ENCODE measurements around the gene CEND1.

The CEND1 gene

DNA sequence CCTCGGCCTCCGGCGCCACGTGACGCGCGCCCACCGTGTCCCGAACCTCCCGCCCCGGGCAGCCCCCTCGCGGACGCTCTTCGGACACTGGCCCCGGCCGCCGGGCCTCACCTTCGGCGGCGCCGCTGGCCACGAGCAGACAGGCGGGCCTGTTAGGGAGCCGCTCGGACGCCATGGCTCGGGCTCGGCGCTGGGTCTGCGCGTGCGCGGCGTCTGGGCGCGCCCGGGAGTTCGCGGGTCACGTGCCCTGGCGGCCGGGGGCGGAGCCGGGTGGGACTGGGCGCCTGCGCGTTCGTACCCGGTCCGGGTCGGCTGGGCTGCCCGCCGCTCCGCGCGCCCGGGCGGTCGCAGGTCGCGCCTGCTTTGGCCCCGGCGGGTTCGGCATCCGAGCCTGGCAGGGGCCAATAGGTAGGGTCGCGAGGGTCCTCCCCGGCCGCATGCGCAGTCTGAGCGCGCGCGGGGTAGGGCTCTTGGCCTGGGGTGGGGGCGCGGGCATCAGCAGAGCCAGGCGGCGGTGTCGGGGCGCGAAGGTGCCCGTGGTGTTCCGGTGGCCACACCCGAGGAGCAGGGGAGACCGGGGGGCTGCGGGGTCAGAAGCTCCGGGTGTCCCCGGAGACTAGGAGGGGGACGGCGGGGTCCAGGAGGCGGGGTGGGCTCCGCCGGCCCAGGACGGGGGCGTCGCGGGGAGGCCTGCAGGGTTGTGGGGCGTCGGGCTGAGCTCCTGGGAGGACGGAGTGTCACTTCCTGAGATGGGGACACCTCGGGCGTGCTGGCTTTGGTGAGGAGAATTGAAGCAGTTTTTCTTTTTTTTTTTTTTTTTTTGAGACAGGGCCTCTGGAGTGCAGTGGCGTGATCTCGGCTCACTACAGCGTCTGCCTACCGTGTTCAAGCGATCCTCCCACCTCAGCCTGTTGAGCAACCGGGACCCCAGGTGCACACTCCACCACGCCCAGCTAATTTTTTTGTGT lies 12.3 kb downstream of the CEND1 start, which contains the start of gene GATD1:
Gene GATD1 (minus strand): TSS at position 200 of the 968 bp plus-strand sequence. CDS start 25 bp downstream, at position 175.
- DNase-seq (ENCODE audit: low read depth), result peak; percentile 84

DNA sequence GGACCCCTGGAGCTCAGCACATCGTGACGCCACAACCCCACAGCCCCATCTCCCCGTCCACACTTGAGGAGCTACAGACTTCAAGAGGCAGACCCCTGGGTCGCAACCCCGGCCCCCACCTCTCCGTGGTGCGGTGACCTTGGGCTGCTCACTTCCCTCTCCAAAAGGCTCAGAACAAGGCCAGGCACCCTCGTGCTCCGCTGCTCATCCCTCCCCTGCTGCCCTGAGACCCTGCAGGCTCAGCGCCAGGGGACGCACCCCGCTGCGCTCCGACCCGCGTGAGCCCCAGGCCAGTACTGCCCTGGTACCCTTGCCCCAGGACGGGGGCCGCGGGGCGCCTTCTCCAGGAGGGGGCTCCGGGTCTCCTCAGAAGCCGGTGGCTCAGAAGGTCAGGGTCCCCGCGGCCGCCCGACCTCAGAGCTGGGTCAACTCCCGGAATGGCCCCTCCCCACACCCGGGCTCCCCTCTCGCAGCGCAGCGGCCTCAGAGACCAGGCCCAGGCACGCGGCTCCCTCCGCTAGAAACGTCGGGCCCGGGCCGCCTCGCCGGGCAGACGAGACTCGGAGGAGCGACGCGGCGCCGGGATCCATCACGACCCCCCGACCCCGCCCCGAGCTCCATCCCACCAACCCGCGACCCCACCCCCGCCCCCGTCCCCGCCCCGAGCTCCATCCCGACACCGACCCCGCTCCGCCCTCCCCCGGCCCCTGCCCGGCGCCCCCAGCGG lies 13.2 kb downstream of the CEND1 start:
- no peak for DNase-seq (ENCODE audit: low read depth)

DNA sequence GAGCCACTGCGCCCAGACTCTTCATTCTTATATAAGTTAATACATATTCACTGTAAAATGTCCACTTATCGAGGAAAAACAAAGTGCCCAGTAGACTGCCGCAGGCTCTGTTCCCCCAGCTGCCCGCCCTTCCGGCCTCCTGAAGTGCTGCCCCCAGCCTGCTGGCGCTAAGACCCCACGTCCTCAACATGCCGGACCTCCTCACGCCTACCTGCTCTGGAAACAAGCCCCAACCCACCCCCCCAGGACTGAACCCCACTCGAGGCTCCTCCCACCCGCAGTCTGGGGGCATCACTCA lies 13.7 kb downstream of the CEND1 start:
- no peak for DNase-seq (ENCODE audit: low read depth)

DNA sequence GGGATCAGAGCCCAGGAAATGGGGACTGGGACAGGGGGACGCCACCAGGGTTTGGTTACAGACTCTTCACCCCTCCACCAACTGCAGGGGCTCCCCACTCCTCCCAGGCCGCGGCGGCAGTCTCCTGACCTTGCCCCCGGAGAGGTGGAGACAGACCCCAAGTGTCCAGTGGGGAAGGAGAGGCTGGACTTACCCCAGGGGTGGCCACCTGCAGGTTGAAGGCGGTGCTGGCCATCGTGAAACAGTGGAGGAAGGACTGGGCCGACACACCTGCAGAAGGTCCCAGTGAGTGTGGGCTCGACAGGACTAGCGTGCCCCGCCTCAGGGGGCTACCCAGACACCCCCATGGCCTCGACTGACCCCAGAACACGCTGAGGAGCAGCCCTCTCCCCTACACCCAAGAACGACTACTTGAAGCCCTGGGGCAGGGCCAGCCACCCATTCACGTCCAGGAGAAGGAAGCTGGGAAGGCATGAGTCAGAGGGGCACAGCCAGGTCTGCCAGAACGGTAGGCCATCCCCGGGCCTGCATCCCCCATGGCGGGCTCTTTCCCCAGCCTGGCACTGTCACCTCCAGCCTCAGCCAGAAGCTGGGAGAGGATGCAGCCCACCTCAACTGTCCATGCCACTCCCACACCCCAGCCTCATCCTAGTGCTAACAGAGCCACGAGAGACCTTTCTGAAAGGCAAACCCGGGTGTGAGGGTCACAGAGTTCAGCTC lies 14.9 kb downstream of the CEND1 start:
- DNase-seq (ENCODE audit: low read depth), result no peak

DNA sequence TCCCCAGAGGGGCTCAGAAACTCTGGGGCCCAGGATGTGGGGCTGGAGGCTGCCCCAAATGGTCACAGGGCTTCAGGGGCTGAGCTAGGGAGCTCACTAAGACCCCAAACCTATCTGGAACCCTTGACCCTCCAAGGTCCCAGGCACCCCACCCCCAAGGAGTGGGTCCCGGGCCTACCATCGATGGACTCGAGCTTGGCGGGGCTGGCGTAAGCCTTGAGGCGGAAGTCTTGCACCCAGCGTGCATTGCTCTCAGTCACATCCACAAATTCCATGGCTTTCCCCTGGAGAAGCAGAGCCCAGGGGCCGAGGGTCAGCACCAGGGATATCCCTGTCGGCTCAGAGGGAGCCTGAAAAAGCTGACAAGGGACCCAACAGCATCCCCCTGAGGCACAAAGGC lies 16.1 kb downstream of the CEND1 start:
- DNase-seq (ENCODE audit: low read depth), result no peak

DNA sequence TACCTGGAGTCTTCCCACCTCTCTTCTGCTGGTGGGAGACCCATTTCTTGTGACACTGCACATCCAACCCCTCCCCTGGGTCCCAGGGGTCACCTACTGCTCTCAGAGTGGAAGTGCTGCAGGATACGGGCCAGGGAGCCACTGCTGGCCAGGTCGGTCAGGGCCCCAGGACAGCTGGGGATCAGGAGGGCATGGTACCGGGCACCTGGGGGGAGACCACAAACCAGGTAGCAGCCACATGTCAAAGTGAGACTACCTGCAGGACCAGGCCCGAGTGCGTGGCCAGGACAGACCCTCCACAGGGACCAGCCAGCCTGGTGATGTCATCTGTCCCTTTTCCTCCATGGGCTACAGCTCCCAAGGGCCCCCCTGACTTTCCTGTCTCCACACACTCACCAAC lies 16.5 kb downstream of the CEND1 start:
- DNase-seq (ENCODE audit: low read depth), result no peak

DNA sequence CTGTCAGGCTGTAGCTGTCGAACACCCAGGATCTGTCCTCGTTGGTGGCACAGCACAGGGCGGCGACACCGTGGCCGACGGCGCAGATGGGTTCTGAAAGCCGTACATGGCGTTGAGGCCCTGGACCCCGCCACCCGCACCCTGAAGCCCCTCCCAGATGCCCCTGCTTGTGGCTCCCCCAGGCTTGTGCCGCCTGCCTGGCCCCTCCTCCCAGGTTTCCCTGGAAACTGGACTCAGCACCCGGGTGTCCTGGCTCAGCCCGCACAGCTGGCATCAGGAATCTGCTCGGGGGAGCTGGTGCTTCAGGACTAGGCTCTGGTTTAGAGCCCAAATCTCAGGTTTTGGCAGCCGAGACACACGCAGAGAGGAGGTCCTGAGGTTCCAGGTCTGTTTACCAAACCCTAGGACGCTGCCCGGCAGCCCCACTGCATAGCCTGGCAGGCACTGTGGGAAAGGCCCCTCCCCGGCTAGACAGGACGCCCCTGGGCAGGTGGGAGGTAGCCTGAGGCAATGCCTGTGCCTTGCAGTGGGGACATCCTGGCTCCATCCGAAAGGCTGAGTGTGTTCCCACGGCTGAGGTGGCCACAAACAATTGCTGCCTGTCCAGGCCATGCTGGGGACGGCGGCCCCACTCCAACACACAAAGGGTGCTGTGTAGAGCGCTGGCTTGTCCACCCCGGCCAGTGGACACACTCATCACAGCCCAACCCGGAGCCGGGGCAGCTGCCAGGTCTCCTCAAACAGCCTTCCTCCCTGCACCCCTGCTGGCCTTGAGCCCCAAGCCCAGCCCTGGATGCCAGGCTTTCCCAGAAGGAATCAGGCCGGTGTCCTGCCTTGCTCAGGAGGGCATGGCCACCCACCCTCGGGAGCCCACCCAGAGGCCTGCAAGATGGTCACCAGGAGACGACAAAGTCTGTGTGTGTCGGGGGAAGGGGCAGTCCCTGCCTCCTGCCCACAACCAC lies 17.2 kb downstream of the CEND1 start:
- no peak for DNase-seq (ENCODE audit: low read depth)

DNA sequence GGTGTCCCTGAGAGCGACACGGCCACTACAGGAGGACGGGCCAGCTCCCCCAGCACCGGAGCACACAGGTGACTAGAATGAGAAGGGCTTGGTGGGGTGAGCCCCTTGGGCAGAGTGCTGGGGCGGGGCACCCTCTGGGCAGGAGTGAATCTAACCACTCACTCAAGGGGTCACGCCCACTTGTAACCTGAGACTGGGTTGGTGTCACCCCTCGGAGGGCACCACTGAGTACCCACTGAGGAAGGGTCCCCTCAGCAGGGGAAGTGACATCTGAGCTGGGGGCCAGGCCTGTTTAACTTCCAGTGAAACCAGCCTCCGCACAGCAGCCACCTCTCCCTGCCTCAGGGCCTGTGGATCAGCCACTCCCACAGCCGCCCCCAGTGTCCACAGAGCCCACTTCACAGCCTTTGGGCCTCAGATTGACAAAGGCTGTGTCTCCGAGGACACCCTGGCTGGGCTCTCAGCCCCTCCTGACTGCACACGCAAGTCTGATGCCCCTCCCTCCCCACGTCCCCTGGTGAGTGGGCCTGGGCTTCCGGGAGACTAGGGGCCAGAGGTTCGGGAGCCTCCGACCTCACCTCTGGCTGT lies 18.2 kb downstream of the CEND1 start:
- DNase-seq (ENCODE audit: low read depth), result no peak

DNA sequence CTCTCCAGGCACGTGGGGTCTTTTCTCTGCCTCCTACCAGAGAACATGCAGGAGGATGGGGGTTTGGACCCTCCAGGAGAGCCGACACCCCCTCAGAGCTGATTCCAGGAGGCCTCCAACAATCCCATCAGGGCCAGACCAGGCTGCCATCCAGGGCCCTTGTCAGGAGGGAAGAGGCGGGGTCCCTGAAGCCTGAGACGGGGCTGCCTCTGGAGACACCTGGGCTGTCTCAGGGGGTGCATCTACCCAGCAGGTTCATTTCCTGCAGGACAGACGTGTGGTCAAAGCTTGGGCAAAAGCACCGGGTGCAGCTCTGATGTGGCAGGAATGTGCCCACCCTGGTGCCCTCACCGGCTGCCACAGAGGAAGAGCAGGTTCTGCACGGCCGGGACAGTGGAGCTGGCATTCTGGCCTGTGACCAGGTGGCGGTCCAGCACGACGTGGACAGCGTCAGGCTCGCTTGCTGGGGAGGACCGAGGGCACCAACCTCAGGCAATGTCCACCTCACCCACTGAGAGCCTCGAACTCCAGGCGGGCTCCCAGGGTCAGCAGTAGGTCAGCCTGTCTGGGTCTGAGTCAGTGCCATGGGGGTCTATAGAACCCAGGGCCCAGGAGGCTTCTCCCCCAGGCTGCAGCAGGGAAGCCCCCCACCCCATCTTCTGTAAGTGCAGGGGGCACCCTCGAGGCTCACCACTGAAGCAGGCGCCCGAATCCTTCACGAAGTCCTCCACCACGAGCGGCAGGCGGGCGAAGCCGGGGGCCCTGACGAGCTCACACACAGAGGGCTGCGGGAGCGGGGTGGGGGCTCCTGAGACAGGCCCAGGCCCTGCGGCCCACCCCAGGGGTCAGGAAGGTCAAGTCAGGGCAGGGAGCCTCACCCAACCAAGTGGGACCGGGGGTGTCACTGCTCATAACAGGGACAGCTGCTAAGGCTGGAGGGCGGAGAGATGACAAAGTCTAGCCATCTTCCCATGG lies 19.0 kb downstream of the CEND1 start:
- DNase-seq (ENCODE audit: low read depth), result no peak

DNA sequence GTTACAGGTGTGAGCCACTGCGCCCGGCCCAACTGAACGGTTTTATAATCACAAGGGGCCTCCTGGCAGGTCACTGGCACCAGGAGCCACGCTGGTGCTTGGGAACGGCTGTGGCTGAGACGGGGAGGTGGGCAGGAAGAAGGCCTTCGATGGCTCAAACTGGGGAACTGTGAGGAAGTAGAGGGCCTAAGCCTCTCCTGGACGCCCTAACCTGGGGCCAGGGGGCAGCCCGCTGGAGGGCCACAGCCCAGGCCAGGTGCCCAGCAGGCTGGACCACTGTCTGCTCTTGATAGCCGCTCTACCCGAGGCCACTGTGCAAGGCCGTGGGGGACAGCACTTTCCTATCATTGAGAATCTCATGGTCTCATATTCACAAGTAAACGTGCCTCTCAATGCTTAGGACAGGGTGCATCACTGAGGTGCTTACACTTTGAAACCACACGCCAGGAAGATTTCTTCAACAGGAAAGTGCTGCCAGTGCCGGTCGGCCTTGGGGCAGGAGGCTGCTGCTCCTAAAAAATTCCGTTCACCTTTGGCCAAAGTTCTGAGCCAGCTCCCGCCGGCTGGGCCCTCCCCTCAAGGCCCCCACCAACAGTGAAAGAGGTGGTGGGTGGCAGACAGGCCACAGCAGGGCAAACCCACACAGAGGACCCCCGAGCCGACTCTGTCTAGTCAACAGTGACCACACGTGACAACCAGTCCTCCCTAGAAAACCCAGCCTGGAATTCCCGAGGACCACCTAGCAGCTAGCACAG lies 19.8 kb downstream of the CEND1 start:
- DNase-seq (ENCODE audit: low read depth), result no peak

DNA sequence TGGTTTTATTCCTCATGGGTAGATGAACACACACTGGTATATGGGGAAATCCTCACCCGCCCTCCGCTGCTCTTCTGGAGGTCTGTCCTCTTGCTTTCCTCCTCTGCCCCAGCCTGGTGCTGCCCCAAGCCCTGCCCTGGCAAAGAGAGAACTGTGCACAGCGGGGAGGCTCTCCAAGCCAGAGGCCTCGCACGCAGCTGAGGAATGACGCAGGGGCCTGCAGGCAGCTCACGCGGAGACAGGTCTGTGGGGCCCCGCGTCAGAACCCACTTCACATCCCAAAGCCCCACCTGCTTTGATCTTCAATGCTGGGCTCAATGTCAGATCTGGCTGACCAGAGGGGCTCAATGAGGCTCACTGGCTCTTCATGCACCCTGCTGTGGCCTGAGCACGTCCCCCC lies 22.7 kb downstream of the CEND1 start:
- DNase-seq (ENCODE audit: low read depth), result no peak

DNA sequence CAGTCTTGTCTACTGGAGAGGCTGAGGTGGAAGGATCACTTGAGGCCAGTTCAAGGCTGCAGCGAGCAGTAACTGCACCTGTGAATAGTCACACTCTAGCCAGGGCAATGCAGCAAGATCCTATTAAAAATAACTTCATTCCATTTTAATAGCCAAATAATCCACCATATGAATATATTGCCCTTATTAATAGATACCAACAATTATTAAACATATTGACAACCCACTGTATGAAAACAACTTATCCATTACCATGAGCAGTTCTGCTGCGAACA lies 23.0 kb downstream of the CEND1 start:
- no peak for DNase-seq (ENCODE audit: low read depth)

DNA sequence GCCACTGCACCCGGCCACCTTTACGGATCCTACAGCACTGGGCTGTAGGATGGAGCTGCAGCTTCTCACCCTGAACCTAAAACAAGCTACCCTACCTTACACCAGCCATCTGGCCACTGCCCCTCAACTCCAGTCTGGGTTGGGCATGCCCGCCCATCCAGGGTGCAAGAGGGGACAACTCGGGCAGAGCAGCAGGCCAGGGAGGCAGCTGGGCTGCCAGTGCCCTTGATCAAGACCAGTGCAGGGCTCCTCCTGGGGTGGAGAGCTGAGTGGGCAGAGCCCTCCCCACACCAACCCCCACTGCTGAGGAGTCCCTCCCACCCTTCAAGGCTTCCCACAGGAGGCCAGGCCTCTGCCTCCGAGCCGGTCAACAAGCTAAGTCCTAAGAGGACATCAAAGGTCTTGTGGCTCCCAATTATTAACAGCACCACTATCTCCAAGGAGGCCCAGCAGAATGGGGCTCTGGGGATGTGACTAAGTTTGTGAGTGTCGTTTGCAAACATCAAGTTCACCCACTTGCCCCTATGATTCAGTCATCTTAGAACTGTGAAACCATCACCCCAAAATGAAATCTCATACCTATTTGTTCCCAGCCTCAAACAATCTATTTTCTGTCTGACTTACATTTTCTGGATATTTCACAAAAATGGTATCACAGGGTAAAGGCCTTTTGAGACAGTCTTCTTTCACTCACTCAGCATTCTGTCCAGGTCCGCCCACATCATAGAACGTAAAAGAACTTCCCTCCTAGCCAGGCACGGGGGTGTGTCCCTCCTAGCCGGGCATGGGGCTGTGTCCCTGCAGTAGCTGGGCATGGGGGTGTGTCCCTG lies 23.6 kb downstream of the CEND1 start:
- DNase-seq (ENCODE audit: low read depth), result no peak

DNA sequence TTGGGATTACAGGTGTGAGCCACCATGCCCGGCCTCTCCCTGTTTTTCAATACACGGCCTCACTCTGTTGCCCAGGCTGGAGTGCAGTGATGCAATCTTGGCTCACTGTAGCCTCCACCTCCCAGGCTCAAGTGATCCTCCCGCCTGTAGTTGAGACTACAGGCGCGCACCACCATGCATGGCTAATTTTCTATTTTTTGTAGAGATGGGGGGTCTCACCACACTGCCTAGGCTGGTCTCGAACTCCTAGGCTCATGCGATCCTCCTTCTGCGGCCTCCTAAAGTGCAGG lies 24.1 kb downstream of the CEND1 start:
- no peak for DNase-seq (ENCODE audit: low read depth)

DNA sequence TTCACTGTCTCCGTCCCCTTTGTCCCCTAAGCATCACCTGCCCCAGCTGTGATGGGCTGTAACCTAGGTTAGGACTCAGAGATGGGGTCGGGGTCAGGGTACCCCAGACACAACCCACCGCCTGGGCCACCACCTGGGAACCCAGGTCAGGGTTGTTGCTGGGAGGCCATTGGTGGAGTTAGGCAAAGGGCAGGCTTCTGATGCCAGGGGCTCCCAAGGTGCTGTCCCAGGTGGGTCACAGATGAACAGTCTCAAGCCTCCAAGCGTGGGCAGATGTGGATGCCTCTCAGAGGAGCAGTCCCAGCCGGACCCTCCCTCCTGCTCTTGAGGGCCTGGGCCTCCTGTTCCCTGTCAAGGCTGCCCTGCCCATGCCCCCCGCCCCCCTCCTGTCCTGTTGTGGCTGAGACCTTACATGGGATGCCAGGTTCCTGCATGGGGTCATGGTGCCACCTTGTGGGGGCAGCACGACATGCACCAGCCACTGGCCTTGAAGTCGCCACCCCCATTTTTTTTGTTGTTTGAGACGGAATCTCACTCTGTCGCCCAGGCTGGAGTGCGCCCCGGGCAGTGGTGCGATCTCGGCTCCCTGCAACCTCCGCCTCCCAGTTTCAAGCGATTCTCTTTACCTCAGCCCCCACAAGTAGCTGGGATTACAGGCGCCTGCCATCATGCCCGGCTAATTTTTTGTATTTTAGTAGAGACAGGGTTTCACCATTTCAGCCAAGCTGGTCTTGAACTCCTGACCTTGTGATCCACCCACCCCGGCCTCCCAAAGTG lies 24.7 kb downstream of the CEND1 start:
- peak; percentile 45 for DNase-seq (ENCODE audit: low read depth)

DNA sequence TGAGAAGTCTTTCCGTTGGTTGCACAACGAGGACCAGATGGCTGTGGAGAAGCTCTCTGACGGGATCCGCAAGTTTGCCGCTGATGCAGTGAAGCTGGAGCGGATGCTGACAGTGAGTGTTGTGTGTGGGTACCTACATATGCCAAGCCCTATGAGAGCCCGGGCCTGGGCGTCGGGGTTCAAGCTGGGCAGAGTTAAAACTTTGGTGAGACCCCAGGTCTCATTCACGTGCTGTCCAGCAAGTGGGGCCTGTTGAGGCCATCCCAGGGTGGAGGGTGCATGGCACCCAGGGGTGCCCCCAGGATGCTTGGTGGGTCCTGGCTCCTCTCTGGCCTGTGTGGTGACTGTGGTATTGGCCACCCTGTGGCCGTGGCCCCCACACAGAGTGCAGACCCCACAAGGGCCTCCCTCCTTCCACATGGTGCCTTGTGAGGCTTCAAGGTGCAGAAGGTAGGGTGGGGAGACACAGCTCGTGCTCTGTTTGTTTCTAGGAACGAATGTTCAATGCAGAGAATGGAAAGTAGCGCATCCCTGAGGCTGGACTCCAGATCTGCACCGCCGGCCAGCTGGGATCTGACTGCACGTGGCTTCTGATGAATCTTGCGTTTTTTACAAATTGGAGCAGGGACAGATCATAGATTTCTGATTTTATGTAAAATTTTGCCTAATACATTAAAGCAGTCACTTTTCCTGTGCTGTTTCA lies 25.4 kb downstream of the CEND1 start:
- no peak for DNase-seq (ENCODE audit: low read depth)

Measured in stimulated activated CD8-positive, alpha-beta memory T cell treated with anti-CD3 and anti-CD28 coated beads, Interleukin-15, amount 100 ng/mL, for 1 hour (primary cell).